SK-N-MC (cell line): ENCODE data around the gene SLC7A5.

Source experiments
- DNase-seq: peaks from one replicate; pipeline ENCODE4 v3.0.0-alpha.2; 2011; ENCODE audit warnings: low read depth, low spot score
- H3K27ac ChIP-seq: fragments of 200-600 bp; sonication (generic); 2 replicates; pipeline ENCODE4 v1.5.1; 2016; ENCODE audit warnings: mixed run types
- H3K36me3 ChIP-seq: fragments of 200-600 bp; sonication (generic); 2 replicates; pipeline ENCODE4 v1.6.1; 2017; ENCODE audit warnings: antibody characterized with exemption, low read length, mixed read lengths; ENCODE audit not compliant: insufficient read depth
- H3K4me3 ChIP-seq: fragments of 200-600 bp; sonication (generic); 2 replicates; pipeline ENCODE4 v1.5.1; 2016
- H3K9ac ChIP-seq: fragments of 200-600 bp; sonication (generic); 2 replicates; pipeline ENCODE4 v1.8.0; 2017; ENCODE audit warnings: mixed run types, mixed read lengths; ENCODE audit not compliant: insufficient read length
- H3K9me3 ChIP-seq: fragments of 200-600 bp; sonication (generic); 2 replicates; pipeline ENCODE4 v1.6.1; 2017; ENCODE audit warnings: low read depth, mild to moderate bottlenecking, antibody characterized with exemption, low read length, moderate library complexity, mixed read lengths
- EZH2 ChIP-seq: fragments of 200-600 bp; sonication (generic); IDR thresholded peaks from one replicate; pipeline ENCODE4 v1.6.1; 2017; ENCODE audit warnings: antibody characterized with exemption
- FOXP2 ChIP-seq: optimal IDR thresholded peaks from 2 replicates; pipeline ENCODE3; 2011; ENCODE audit warnings: mild to moderate bottlenecking, moderate library complexity; ENCODE audit not compliant: insufficient read depth; ENCODE audit errors: extremely low read length, control extremely low read depth
- POLR2AphosphoS5 ChIP-seq: IDR thresholded peaks from 2 replicates; pipeline ENCODE4 v1.6.1; 2012; ENCODE audit warnings: mild to moderate bottlenecking, low read depth, low read length, borderline replicate concordance

Gene SLC7A5

DNA sequence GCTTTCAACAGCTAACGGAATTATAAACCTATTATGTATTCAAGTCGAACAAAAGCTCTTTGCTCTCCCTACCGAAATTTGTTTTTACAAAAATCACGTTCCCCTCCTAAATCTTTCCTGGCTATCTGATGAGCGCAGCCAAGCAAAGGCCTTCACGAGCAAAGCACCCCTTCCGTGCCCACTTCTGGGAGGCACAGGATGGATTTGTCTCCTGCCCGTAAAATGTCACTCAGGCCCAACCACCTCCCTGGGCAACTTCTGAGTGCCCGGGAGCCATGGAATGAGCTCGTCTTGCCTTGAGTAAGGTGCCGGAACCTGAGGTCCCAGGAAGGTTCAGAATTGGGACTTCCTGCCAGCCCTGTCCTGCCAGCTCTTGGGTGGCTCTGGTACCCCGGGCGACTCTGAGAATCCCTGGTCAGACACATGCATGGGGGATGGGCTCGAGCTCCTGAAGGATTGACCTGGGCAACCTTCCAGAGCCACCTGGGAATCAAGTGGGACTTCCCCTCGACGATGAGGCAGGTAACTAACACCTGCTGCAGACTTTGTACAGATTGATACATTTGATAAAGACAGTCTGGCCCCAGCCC lies 19.8 kb downstream of the SLC7A5 start:
- Histone ChIP-seq H3K9ac (no peak overlapping the region), H3K9me3 (no peaks in the 10 kb centered on the region), H3K4me3 (no peak overlapping the region), H3K36me3 (peaks cover 50% of the 10 kb centered on the region; the same call in 1 of the 2 replicates), H3K27ac (no peak overlapping the region)
- no peak for DNase-seq
- no peak for TF ChIP-seq FOXP2
- no peak for TF ChIP-seq EZH2
- no peak for TF ChIP-seq POLR2AphosphoS5

DNA sequence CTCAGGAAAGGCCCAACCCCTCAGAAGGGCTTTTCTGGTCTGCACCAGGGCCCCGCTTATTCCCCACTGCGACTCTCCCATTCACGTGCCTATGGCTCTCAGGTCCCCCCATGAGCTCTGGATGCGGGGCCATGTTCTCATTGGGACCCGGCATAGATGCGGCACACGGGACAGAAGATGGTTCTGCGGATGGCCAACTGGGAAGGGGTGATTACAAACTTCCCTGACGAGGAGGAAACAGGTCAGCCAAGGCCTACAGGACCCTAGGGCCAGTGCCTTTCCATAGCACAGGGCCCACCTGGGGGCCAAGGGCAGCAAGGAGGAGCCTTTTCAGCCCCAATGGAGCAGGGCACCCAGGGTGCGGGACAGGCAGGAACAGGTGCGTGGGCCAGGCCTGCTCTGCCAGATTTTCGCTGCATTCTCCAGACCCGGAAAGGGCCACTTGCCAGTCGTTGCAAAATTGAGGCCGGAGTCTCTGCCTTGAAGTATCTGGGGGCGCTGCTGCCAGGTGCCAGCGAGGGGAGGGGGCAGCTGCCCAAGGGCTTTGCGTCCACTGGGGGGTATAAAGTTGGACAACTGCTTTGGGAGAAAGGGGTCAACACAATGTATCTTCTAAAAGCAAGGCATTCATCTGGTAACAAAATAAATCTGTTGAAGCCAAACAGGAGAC lies 20.5 kb downstream of the SLC7A5 start:
- H3K36me3 ChIP-seq: peaks cover 50% of the 10 kb centered on the region; the same call in 1 of the 2 replicates
- no peak overlapping the region for H3K27ac ChIP-seq
- H3K4me3 ChIP-seq: no peak overlapping the region
- no peak for TF ChIP-seq EZH2
- TF ChIP-seq FOXP2: no peak
- no peak for TF ChIP-seq POLR2AphosphoS5
- no peak overlapping the region for H3K9ac ChIP-seq
- no peaks in the 10 kb centered on the region for H3K9me3 ChIP-seq
- no peak for DNase-seq

DNA sequence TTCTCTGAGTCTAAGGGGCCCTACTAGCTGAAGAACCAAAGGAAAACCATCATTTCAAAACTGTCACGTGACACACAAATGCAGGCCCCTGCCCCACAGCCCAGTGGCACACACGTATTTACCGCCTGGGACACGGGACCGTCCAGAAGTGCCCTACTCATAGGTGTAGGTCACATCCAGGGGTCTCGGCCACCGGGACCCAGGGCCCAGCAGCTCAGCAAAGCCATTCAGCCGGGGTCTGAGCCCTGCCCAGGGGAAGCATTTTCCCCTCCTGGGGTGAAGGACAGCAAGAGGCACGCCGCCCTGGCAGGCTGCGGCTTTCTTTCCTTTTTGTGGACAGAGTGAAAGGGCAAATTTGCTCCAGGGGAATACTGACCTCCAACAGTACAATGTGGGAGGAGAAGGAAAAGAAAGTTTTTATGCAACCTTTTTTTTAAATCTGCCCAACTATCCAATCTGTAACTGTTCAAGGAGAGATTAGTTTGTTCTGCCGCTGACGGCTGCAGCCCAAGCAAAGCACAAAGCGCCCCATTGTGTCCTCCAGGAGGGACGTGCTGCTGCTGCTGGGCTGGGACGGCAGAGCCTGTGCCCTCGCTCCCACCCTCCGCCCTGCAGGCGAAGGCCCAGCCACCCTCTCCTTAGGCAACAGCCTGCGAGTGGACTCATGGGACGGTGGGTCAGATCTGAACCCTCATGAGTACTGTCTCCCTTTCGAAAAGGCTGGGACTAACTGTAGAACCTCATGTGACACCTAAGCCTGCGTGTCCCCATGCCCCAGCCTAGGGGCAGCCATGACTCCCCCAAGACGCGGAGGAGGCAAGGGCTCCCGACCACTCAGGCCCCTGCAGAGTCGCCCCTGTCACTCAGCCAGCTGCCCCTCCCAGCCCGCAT lies 21.3 kb downstream of the SLC7A5 start:
- Histone ChIP-seq H3K4me3 (no peak overlapping the region), H3K27ac (no peak overlapping the region), H3K36me3 (peaks cover 51% of the 10 kb centered on the region; the same call in 1 of the 2 replicates), H3K9ac (no peak overlapping the region), H3K9me3 (no peaks in the 10 kb centered on the region)
- TF ChIP-seq EZH2 (no peak), POLR2AphosphoS5 (no peak), FOXP2 (no peak)
- no peak for DNase-seq

DNA sequence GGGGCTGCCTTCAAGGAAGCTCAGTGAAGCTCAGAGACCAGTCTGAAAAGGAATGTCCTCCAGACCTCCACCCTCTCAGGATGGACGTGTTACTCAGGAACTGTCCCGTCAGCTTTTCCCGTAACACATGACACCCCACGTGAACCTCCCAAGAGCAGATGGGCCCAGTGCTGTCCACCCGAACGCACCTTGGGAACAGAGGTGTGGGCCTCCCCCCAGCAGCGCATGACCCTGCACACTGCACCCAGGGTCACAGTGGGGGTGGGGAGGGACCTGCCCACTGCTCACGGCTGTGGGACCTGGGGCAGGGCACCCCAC lies 21.9 kb downstream of the SLC7A5 start:
- TF ChIP-seq POLR2AphosphoS5 (no peak), EZH2 (no peak), FOXP2 (no peak)
- H3K27ac ChIP-seq: no peak overlapping the region
- no peak overlapping the region for H3K9ac ChIP-seq
- H3K4me3 ChIP-seq: no peak overlapping the region
- DNase-seq: no peak
- no peaks in the 10 kb centered on the region for H3K9me3 ChIP-seq
- peaks cover 57% of the 10 kb centered on the region; the same call in 1 of the 2 replicates for H3K36me3 ChIP-seq

DNA sequence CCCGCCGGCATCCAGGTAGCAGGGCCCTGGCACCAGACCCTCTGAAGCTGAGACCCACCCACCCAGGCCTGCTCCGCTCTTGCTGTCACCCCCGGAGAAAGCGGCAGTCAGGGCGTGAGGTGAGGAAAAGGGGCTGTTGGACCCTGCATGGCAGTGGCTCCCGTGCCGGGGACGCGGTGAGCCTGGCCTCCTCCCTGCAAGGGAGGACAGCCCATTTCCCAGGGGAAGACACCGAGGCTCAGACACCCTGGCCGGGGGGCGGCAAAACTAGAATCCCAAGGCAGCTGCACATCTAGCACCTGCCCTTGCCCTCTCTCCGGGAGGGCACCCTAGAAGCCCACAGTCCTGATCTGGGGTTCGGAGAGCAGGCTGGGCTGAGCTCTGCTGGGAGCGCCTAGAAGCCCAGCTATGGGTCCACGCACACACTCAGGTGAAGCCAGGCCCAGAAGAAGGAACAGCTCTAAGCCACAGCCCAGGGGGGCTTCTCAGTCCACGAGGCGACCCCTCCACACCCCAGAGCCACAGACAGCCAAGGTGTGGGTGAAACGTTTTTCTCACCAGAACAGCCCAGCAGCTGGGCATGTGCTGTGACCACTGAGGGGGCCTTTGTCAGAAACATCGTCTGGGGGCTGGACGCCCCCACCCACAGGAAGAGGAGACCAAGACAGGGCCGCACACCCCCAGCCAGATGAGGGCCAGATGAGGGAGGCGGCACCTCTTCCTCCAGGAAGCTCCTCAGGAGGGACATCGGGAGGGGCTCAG lies 22.4 kb downstream of the SLC7A5 start:
- H3K4me3 ChIP-seq: no peak overlapping the region
- no peaks in the 10 kb centered on the region for H3K9me3 ChIP-seq
- no peak for DNase-seq
- peaks cover 60% of the 10 kb centered on the region; the same call in 1 of the 2 replicates for H3K36me3 ChIP-seq
- no peak overlapping the region for H3K9ac ChIP-seq
- H3K27ac ChIP-seq: no peak overlapping the region
- no peak for TF ChIP-seq FOXP2

DNA sequence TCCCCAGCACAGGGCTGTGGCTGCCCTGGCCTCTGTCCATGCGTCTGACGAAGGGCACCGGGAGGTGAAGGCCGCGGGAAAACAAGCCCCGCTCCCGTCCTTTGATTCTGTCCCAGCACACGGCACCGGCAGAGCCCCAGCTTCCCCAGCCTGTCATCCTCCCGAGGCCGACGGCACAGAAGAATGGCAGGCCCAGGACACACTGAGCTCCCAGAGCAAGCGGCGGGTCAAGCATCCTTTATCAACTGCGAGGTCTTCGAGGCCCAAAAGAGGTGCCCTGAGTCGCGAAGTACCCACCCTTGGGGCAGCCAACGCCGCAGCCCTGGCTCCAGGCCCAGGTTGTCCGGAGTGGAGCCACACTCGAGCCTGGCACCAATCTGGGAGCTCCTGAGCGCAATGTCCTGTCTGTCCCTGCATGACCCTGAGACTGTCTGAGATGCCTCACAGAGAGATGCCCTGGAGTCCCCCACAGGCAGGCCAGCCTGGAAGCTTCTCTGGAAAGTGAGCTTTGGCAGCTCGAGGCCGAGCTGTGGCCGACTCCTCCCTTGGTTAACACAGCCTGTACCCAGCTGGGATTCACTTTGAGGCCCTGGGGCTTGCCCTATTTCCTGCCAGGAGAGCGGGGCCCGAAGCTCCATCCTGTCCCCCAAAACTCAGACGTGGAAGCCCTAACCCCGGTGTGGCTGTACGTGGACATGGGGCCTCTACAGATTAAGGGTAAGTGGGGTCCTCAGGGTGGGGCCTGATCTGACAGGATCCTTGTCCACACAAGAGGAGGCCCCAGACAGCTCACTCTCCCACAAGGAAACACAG lies 23.3 kb downstream of the SLC7A5 start:
- Histone ChIP-seq H3K9ac (no peak overlapping the region), H3K9me3 (no peaks in the 10 kb centered on the region), H3K36me3 (peaks cover 60% of the 10 kb centered on the region; the same call in 1 of the 2 replicates), H3K27ac (no peak overlapping the region), H3K4me3 (no peak overlapping the region)
- TF ChIP-seq FOXP2: no peak
- TF ChIP-seq POLR2AphosphoS5: no peak
- DNase-seq: no peak

DNA sequence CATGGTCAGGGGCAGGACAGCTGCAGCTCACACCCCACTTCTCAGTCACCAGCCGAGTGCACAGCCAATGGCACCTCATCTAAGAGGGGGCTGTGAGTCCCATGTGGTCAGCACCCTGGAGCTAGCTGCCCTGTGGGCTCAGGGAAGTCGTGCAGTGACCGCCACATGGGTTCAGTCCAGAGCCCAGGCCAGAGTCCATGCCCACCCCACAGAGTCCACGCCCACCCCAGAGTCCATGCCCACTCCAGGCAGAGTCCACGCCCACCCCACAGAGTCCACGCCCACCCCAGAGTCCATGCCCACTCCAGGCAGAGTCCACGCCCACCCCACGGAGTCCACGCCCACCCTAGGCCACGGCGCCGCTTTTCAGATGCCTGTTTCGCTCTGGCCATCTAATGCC lies 24.1 kb downstream of the SLC7A5 start:
- TF ChIP-seq POLR2AphosphoS5: no peak
- TF ChIP-seq FOXP2: no peak
- no peak for TF ChIP-seq EZH2
- Histone ChIP-seq H3K4me3 (no peak overlapping the region), H3K9ac (no peak overlapping the region), H3K9me3 (no peaks in the 10 kb centered on the region), H3K36me3 (peaks cover 60% of the 10 kb centered on the region; the same call in 1 of the 2 replicates), H3K27ac (no peak overlapping the region)
- DNase-seq: no peak
